ENCODE data around the gene ZNF516.

ZNF516 gene

DNA sequence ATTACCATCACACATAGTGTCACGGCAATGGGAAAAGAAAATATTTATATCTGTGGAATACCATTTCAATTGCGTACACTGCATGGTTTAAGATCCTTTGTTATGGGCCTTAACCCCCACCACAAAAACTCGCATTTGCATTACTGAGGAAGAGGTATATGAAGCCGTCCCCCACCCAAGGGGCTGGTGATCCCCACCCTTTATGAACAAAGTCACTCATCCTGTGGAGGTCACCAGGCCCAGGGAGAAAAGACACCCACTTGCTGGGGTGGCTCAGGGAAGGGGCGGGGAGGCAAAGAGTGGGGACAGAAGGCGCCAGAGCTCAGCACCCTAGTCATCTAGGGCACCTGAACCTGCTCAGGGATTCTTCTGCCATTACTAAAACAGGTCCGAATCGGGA is 133.8 kb downstream of the ZNF516 start:
- TF ChIP-seq, protein P1, sequence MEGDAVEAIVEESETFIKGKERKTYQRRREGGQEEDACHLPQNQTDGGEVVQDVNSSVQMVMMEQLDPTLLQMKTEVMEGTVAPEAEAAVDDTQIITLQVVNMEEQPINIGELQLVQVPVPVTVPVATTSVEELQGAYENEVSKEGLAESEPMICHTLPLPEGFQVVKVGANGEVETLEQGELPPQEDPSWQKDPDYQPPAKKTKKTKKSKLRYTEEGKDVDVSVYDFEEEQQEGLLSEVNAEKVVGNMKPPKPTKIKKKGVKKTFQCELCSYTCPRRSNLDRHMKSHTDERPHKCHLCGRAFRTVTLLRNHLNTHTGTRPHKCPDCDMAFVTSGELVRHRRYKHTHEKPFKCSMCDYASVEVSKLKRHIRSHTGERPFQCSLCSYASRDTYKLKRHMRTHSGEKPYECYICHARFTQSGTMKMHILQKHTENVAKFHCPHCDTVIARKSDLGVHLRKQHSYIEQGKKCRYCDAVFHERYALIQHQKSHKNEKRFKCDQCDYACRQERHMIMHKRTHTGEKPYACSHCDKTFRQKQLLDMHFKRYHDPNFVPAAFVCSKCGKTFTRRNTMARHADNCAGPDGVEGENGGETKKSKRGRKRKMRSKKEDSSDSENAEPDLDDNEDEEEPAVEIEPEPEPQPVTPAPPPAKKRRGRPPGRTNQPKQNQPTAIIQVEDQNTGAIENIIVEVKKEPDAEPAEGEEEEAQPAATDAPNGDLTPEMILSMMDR (conservative IDR thresholded peaks at IDR 0.05): no peak
- no peak overlapping the region for H3K27ac ChIP-seq

DNA sequence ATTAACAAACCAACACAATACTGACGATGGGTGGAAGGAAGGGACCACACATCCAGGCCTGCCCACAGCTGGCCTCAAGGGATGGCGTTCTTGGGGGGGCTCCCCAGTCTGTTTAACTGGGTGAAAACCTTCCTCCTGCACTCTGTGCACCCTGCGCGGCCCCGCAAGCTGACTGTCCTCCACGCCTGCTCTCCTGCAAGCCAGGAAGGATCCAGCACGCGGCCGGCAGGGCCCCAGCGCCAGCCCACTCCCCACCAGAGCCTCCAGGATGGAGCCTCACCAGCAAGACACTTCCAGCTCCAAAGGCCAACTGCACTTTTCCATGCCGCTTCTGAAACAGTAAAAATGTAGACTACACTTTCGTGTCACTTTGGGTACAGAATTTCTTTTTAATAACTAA is 135.1 kb downstream of the ZNF516 start:
- no peak overlapping the region for H3K27ac ChIP-seq
- TF ChIP-seq, protein P1 (conservative IDR thresholded peaks at IDR 0.05): no peak

DNA sequence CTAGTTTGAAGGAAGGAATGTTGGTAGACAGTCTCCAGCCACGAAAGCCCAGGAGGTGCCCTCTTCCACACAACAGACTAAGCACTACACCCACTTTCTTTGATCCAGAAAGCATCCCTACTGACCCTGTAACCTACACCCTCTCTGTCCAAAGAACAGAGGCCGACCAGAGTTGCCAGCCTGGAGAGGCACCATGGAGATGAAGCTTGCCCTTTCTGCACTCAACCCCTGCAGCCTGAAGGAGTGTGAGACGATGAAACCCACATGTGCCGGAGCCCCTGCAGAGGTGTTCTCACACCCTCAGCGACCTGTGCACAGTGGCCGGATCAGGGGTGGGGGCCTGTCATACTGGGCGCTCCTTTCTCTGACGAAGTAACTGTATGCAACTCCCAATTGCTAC is 136.3 kb downstream of the ZNF516 start:
- TF ChIP-seq, protein P1 (conservative IDR thresholded peaks at IDR 0.05): no peak
- H3K27ac ChIP-seq: no peak overlapping the region

DNA sequence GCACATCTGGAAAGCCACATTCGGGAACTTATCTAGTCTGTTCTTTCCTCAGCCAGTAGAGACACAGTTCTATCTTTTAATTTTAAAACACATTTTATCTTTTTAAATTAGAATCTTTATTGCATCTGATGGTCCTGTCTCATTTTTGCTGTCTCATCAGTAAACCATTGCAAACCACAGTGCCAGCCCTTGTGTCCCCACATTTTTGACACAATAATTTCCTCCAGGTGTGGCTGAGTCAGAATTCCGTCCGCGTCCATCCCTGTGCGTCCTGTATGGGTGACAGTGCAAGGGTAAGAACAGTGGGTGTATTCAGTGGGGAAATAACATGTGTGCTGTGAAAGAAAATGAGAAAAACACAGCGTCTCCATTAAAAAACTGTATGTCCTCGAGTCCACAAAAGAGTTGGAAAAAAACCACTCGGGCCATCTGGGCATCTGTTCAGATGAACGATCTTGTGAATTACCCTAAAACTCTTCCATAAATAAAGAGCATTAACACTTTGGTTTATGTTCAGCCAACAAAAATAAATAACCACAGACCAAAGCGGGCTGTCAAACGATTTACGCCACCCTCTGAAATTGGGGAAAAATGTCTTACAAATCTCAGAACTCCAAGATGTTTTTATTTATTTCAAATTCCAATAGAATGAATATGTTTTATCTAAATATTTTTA is 137.3 kb downstream of the ZNF516 start:
- TF ChIP-seq, protein P1 (conservative IDR thresholded peaks at IDR 0.05): no peak

DNA sequence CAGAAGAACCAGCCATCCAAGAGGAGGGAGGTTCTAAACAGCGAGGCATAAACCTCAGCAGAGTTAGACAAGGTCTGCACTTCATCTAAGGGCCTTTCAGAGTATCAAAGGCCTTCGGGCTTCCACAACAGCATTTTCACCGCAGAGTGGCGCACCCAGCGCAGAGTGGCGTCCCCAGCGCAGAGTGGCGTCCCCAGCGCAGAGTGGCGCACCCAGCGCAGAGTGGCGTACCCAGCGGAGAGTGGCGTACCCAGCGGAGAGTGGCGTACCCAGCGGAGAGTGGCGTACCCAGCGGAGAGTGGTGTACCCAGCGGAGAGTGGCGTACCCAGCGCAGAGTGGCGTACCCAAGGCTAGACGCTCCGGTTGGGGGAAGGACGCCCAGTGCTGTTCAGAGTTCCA is 137.9 kb downstream of the ZNF516 start:
- TF ChIP-seq, protein P1 (conservative IDR thresholded peaks at IDR 0.05): no peak
- H3K27ac ChIP-seq: no peak overlapping the region

More for the DNA sequence above, 137.3 kb downstream of the ZNF516 start:
- H3K27ac ChIP-seq: no peak overlapping the region

DNA sequence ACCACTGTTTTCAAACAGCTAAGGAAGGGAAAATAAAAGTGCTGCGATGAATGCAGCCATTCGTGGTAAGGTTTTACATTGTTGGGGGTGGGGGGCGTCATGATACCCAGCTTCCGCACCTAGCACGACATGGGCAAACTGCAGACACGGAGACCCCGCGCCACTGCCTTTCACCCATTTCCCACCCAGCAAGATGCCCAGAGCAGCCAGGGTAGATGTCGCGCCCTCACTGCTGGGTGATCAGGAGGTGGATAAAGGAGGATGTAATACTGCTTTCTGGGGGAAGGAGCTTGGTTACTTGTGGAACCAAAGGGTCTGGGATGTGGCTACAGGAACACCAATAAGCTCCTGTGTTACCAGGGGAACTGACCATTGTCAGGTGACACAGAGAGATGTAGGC is 138.4 kb downstream of the ZNF516 start:
- H3K27ac ChIP-seq: no peak overlapping the region

GRCh38 chr18:76354348-76354747 is 140.7 kb downstream of the ZNF516 start:
- TF ChIP-seq, protein P1 (conservative IDR thresholded peaks at IDR 0.05): no peak
- no peak overlapping the region for H3K27ac ChIP-seq

More for the DNA sequence above, 138.4 kb downstream of the ZNF516 start:
- TF ChIP-seq, protein P1 (conservative IDR thresholded peaks at IDR 0.05): no peak
